Caco-2 (cell line): ENCODE data around the gene ZNF506. TPM values are rescaled to one million over a fixed set of nuclear protein-coding genes. Genes with fewer than 3 reads are reported as not detected.
"Not testable (repeated sequence)": the region's sequence is repeated elsewhere in the genome, so short reads cannot be mapped to it uniquely, and the experiment has no call there.

Source experiments
- BruUV-seq: library from RNA; stranded (reverse); fragments of 400-500 nt; replicated peaks from 2 replicates; lab custom pipeline; 2021; lab: Mats Ljungman, UMichigan
- CTCF ChIA-PET: fragments of 300-600 bp; sonication (Branson Sonifier 250); formaldehyde crosslinking; loops from one replicate; lab custom pipeline; 2022; ENCODE audit warnings: antibody characterized with exemption; lab: Charles Lee
- POLR2A ChIA-PET: fragments of 300-600 bp; sonication (Branson Sonifier 250); formaldehyde crosslinking; loops from one replicate; lab custom pipeline; 2022; ENCODE audit warnings: antibody characterized with exemption; lab: Charles Lee
- DNase-seq, 2 experiments: peaks; one replicate each; pipeline versions ENCODE4 v3.0.0 to v3.0.0-alpha.2; 2020 to 2022
- H3K27me3 ChIP-seq: replicated peaks from 2 replicates; pipeline ENCODE4 v1.6.0; 2011; ENCODE audit warnings: low read length; ENCODE audit not compliant: control insufficient read depth, insufficient read depth
- H3K36me3 ChIP-seq: 2 replicates; pipeline ENCODE4 v1.5.1; 2011; ENCODE audit warnings: low read length; ENCODE audit not compliant: control insufficient read depth, insufficient read depth
- H3K4me1 ChIP-seq: fragments of 250-450 bp; sonication (Bioruptor Pico); 2 replicates; pipeline ENCODE4 v1.5.1; 2020; ENCODE audit warnings: mild to moderate bottlenecking
- H3K4me3 ChIP-seq: 2 replicates; pipeline ENCODE4 v1.5.1; 2011; ENCODE audit warnings: low read depth, mild to moderate bottlenecking, control low read depth, low read length
- H3K9me3 ChIP-seq: fragments of 250-450 bp; sonication (Bioruptor Pico); 2 replicates; pipeline ENCODE4 v1.5.1; 2020; ENCODE audit warnings: mild to moderate bottlenecking, moderate library complexity
- H3K27ac Mint-ChIP-seq: one replicate; pipeline ENCODE4 v1.8.0; 2022; ENCODE audit warnings: mixed read lengths; ENCODE audit not compliant: unreplicated experiment
- H3K27me3 Mint-ChIP-seq: one replicate; pipeline ENCODE4 v1.8.0; 2022; ENCODE audit warnings: mixed read lengths; ENCODE audit not compliant: insufficient read depth, unreplicated experiment
- H3K36me3 Mint-ChIP-seq: one replicate; pipeline ENCODE4 v1.8.0; 2022; ENCODE audit warnings: mild to moderate bottlenecking, mixed read lengths; ENCODE audit not compliant: insufficient read depth, unreplicated experiment
- H3K4me1 Mint-ChIP-seq: one replicate; pipeline ENCODE4 v1.8.0; 2022; ENCODE audit warnings: low read depth, mixed read lengths; ENCODE audit not compliant: unreplicated experiment
- H3K4me3 Mint-ChIP-seq: one replicate; pipeline ENCODE4 v1.8.0; 2022; ENCODE audit warnings: mild to moderate bottlenecking, moderate library complexity, mixed read lengths; ENCODE audit not compliant: unreplicated experiment
- H3K9me3 Mint-ChIP-seq: one replicate; pipeline ENCODE4 v1.8.0; 2022; ENCODE audit warnings: mixed read lengths; ENCODE audit not compliant: unreplicated experiment
- intact Hi-C: fragments of 100-400 bp; cut with micrococcal nuclease; formaldehyde crosslinking; loops from one replicate; pipeline ENCODE4 v1.10.0; 2022; ENCODE audit not compliant: unreplicated experiment
- total RNA-seq: library from RNA; stranded (reverse); gene quantifications from 2 replicates; pipeline ENCODE4 v1.2.3, GENCODE V29; 2022
- TF ChIP-seq, protein P1 (sequence below), 2 experiments: fragments of 200-600 bp in 1 of 2; IDR thresholded peaks; 1 replicate in 1 of 2; 2 replicates in 1 of 2; pipeline versions ENCODE4 v1.5.1 to v1.8.0; 2011 to 2022; ENCODE audit warnings: antibody characterized with exemption in 1 of 2, control low read depth in 1 of 2, inconsistent platforms in 1 of 2, low read depth in 1 of 2, low read length in 1 of 2, mild to moderate bottlenecking in 1 of 2, moderate library complexity in 1 of 2; ENCODE audit not compliant: insufficient read depth in 1 of 2, severe bottlenecking in 1 of 2, unreplicated experiment in 1 of 2

The ZNF506 gene
- total RNA-seq, 1 experiment from 2014 or later: 9.4 TPM

DNA sequence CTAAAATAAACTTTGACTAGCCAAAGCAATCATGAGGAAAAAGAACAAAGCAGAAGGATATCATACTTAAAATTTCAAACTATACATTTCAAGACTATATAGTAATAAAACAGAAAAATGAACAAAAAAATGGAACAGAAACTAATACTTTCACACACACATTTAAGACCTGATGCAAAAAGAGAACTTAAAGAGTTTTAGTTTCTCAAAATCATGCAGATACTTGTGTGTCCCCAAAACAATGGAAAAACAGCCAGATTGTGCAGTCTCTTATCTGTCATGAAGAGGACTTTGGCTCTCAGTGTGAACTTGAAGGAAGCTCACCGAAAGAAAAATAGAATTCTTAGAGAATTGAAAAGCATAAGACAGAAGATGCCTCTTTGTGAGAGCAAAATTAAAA, 16.1 kb downstream of the ZNF506 start:
- no peaks in the 10 kb centered on the region for H3K27me3 ChIP-seq
- peaks cover 18% of the 10 kb centered on the region; the same call in 1 of the 2 replicates for H3K9me3 ChIP-seq
- DNase-seq: no peak
- ChIA-PET CTCF (no interaction called here), POLR2A (no interaction called here)
- H3K36me3 ChIP-seq: no peaks in the 10 kb centered on the region
- H3K4me3 Mint-ChIP-seq: no peak overlapping the region
- no peak overlapping the region for H3K4me3 ChIP-seq
- H3K27me3 Mint-ChIP-seq: no peaks in the 10 kb centered on the region
- TF ChIP-seq, protein P1, sequence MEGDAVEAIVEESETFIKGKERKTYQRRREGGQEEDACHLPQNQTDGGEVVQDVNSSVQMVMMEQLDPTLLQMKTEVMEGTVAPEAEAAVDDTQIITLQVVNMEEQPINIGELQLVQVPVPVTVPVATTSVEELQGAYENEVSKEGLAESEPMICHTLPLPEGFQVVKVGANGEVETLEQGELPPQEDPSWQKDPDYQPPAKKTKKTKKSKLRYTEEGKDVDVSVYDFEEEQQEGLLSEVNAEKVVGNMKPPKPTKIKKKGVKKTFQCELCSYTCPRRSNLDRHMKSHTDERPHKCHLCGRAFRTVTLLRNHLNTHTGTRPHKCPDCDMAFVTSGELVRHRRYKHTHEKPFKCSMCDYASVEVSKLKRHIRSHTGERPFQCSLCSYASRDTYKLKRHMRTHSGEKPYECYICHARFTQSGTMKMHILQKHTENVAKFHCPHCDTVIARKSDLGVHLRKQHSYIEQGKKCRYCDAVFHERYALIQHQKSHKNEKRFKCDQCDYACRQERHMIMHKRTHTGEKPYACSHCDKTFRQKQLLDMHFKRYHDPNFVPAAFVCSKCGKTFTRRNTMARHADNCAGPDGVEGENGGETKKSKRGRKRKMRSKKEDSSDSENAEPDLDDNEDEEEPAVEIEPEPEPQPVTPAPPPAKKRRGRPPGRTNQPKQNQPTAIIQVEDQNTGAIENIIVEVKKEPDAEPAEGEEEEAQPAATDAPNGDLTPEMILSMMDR (IDR thresholded peaks at IDR 0.05; ENCODE audit: insufficient read depth in 1 of 2, low read depth in 1 of 2, low read length in 1 of 2, severe bottlenecking in 1 of 2, unreplicated experiment in 1 of 2): no peak
- no TSS peak for BruUV-seq
- no peaks in the 10 kb centered on the region for H3K4me1 ChIP-seq
- H3K9me3 Mint-ChIP-seq: no peaks in the 10 kb centered on the region
- intact Hi-C loops: no loop called here
- H3K27ac Mint-ChIP-seq: no peak overlapping the region
- no peaks in the 10 kb centered on the region for H3K4me1 Mint-ChIP-seq
- peaks cover 15% of the 10 kb centered on the region for H3K36me3 Mint-ChIP-seq

DNA sequence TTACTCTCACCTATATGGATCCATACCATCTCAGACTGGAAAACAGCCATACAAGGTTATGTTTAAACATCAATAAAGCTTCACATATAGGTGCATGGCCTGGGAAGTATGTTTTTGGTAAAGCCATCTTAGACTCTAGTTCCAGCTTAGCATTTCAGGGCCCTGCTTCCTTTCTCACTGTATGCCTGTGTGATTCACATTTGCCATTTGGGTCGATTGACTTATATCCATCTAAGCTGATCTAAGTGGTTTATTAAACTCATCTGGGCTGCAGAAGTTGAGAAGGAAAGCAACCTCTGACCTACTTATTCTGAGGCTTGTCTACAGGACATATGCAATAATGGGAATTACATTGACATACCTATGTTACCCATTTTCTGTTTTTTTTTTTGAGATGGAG, 33.5 kb downstream of the ZNF506 start:
- Mint-ChIP-seq H3K27ac (no peak overlapping the region), H3K9me3 (peaks cover 14% of the 10 kb centered on the region), H3K4me1 (no peaks in the 10 kb centered on the region), H3K27me3 (no peaks in the 10 kb centered on the region), H3K4me3 (no peak overlapping the region), H3K36me3 (peaks cover 41% of the 10 kb centered on the region)
- no peaks in the 10 kb centered on the region for H3K27me3 ChIP-seq
- intact Hi-C loops: no loop called here
- ChIA-PET CTCF (no interaction called here), POLR2A (no interaction called here)
- H3K4me3 ChIP-seq: no peak overlapping the region
- peaks cover 3% of the 10 kb centered on the region; the same call in 1 of the 2 replicates for H3K36me3 ChIP-seq
- peaks cover 4% of the 10 kb centered on the region; the same call in 1 of the 2 replicates for H3K9me3 ChIP-seq
- H3K4me1 ChIP-seq: no peaks in the 10 kb centered on the region
- TF ChIP-seq, protein P1 (IDR thresholded peaks at IDR 0.05; ENCODE audit: insufficient read depth in 1 of 2, low read depth in 1 of 2, low read length in 1 of 2, severe bottlenecking in 1 of 2, unreplicated experiment in 1 of 2): no peak
- no TSS peak for BruUV-seq
- no peak for DNase-seq

DNA sequence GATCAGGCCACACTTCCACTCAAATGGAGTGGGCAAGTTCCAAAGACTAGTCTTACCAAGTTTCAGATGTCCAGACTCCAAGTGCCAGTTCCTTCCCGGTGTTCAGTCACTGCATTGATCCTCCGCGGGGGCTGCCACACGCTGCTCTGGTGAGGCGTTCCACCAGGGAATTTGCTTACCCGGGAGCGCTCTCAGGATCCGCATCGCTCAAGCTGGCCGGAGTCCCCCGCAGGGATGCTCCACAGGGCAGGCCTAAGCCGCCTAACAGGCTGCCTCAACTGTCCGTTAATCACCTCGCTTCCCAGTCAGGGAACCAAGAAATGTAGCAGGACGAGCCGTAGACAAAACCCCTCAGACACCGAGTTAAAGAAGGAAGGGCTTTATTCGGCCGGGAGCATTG, 36.1 kb downstream of the ZNF506 start:
- H3K4me1 Mint-ChIP-seq, DNase-seq, CTCF ChIA-PET, H3K4me1 ChIP-seq, H3K27ac Mint-ChIP-seq, H3K4me3 ChIP-seq, H3K4me3 Mint-ChIP-seq, H3K27me3 ChIP-seq, POLR2A ChIA-PET, H3K9me3 ChIP-seq, H3K27me3 Mint-ChIP-seq, H3K36me3 ChIP-seq, intact Hi-C loops, BruUV-seq: not testable (repeated sequence)
- Mint-ChIP-seq H3K9me3 (peaks cover 14% of the 10 kb centered on the region), H3K36me3 (peaks cover 35% of the 10 kb centered on the region)

DNA sequence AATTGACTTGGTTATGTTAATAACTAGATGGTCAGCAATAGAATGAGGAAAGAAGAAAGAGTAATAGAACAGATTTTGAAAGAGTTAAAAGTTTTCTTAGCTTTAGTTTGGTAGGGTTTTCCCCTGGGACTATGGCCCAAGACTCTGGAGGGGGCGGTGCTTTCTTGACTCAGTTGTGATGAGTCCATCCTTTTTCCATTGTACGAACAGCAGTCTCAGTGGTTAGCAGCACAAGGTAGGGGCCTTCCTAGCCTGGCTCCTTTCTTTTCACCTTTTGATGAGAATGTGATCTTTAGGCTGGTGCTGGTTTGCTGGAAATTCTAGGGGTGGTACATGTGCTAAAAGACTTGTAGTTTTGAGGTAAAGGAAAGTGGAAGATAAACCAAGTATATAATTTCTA, 38.8 kb downstream of the ZNF506 start:
- Mint-ChIP-seq H3K4me3 (no peak overlapping the region), H3K36me3 (peaks cover 27% of the 10 kb centered on the region), H3K4me1 (peaks cover 9% of the 10 kb centered on the region), H3K27me3 (no peaks in the 10 kb centered on the region), H3K9me3 (peaks cover 14% of the 10 kb centered on the region), H3K27ac (no peak overlapping the region)
- intact Hi-C loops: no loop called here
- TF ChIP-seq, protein P1 (IDR thresholded peaks at IDR 0.05; ENCODE audit: insufficient read depth in 1 of 2, low read depth in 1 of 2, low read length in 1 of 2, severe bottlenecking in 1 of 2, unreplicated experiment in 1 of 2): no peak
- Histone ChIP-seq H3K9me3 (no peaks in the 10 kb centered on the region), H3K27me3 (no peaks in the 10 kb centered on the region), H3K4me1 (no peaks in the 10 kb centered on the region), H3K4me3 (no peak overlapping the region), H3K36me3 (peaks cover 2% of the 10 kb centered on the region; the same call in 1 of the 2 replicates)
- no TSS peak for BruUV-seq
- no peak for DNase-seq
- ChIA-PET CTCF (no interaction called here), POLR2A (no interaction called here)

DNA sequence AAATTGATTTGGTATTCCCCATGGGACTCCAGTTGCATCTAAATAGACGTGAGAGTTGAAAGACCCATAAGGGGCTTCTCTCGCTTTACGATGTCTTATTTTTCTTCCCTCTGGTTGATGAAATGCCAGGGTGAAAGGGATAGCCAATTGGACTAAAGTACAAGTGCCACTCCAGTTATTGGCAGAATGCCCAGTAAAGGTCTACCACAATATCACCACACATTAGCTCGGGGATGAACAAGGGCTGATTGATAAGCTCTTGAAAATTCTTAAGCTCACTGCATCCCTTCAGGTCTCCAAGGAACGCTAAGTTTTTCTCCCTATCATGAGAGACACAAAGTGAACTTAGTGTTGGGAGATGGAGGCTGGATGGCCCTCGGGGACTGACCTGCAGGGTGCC, 39.8 kb downstream of the ZNF506 start:
- Mint-ChIP-seq H3K4me1 (peaks cover 17% of the 10 kb centered on the region), H3K9me3 (peaks cover 14% of the 10 kb centered on the region), H3K36me3 (peaks cover 21% of the 10 kb centered on the region)
- H3K27me3 ChIP-seq, DNase-seq, H3K4me1 ChIP-seq, POLR2A ChIA-PET, H3K4me3 Mint-ChIP-seq, H3K4me3 ChIP-seq, BruUV-seq, CTCF ChIA-PET, H3K27ac Mint-ChIP-seq, H3K27me3 Mint-ChIP-seq, H3K9me3 ChIP-seq, H3K36me3 ChIP-seq, intact Hi-C loops: not testable (repeated sequence)
